Naive thymus-derived CD8-positive, alpha-beta T cell (primary cell): ENCODE data around the gene LPA. TPM values are rescaled to one million over a fixed set of nuclear protein-coding genes. Genes with fewer than 3 reads are reported as not detected.
"Not testable (repeated sequence)": the region's sequence is repeated elsewhere in the genome, so short reads cannot be mapped to it uniquely, and the experiment has no call there.

Source experiments
- ATAC-seq, 2 donors: fragments of 150-1000 bp; cut with Tn5 transposase in 1 of 2; sonication (Bioruptor Pico), chemical (Tn5 transposase) in 1 of 2; 1 replicate in 1 of 2; 2 replicates in 1 of 2; pipeline ENCODE4 v1.10.0; 2021; ENCODE audit warnings: mild to moderate bottlenecking in 2 of 2, moderate library complexity in 2 of 2
- POLR2A ChIA-PET: fragments of 350-600 bp; sonication (Branson Sonifier 250); formaldehyde crosslinking; loops from one replicate; lab custom pipeline; 2021; ENCODE audit warnings: antibody characterized with exemption; lab: Charles Lee
- DNase-seq, 10 donors: peaks; one replicate each; pipeline versions ENCODE4 v3.0.0 to v3.0.0-alpha.2; 2020 to 2022
- H3K27ac Mint-ChIP-seq, 10 donors: one replicate each; pipeline ENCODE4 v1.8.0; 2020 to 2022; ENCODE audit warnings: mild to moderate bottlenecking in 10 of 10, mixed read lengths in 10 of 10, moderate library complexity in 4 of 10, inconsistent platforms in 1 of 10
- H3K27me3 Mint-ChIP-seq, 5 donors: one replicate each; pipeline ENCODE4 v1.8.0; 2021 to 2022; ENCODE audit warnings: mixed read lengths in 5 of 5
- H3K36me3 Mint-ChIP-seq, 3 donors: one replicate each; pipeline ENCODE4 v1.8.0; 2020 to 2022; ENCODE audit warnings: mixed read lengths in 3 of 3, mild to moderate bottlenecking in 2 of 3, inconsistent platforms in 1 of 3
- H3K4me1 Mint-ChIP-seq, 4 donors: one replicate each; pipeline ENCODE4 v1.8.0; 2021 to 2022; ENCODE audit warnings: mixed read lengths in 4 of 4
- H3K4me3 Mint-ChIP-seq, 10 donors: one replicate each; pipeline ENCODE4 v1.8.0; 2020 to 2022; ENCODE audit warnings: mild to moderate bottlenecking in 10 of 10, mixed read lengths in 10 of 10, moderate library complexity in 6 of 10, inconsistent platforms in 1 of 10
- H3K9me3 Mint-ChIP-seq, 9 donors: one replicate each; pipeline ENCODE4 v1.8.0; 2020 to 2022; ENCODE audit warnings: mixed read lengths in 9 of 9, mild to moderate bottlenecking in 3 of 9, inconsistent platforms in 1 of 9, moderate library complexity in 1 of 9
- polyA plus RNA-seq, 3 donors: library from polyadenylated mRNA; unstranded; fragments of 300-500 nt; fragmentation: Illumina TruSeq; gene quantifications; one replicate each; pipeline ENCODE4 v1.2.3, GENCODE V29; 2021
- total RNA-seq, 8 experiments: library from RNA in 2 of 8; stranded (reverse) in 2 of 8; gene quantifications; one replicate each; pipeline ENCODE4 v1.2.3 and lab custom pipeline; 2021 to 2026

The LPA gene
- total and polyA plus RNA-seq, 5 experiments from 2014 or later, result not detected

GRCh38 chr6:160685101-160685761 is 21.2 kb upstream of the LPA start:
- H3K4me1 Mint-ChIP-seq, H3K4me3 Mint-ChIP-seq, H3K9me3 Mint-ChIP-seq, POLR2A ChIA-PET, H3K36me3 Mint-ChIP-seq, H3K27ac Mint-ChIP-seq, DNase-seq, ATAC-seq: not testable (repeated sequence)
- H3K27me3 Mint-ChIP-seq, result peaks cover 0 to 12% (median 3%) of the 10 kb centered on the region in 5 donors

GRCh38 chr6:160679402-160679769 is 15.3 kb upstream of the LPA start:
- H3K27me3 Mint-ChIP-seq, result peaks cover 0 to 10% (median 5%) of the 10 kb centered on the region in 5 donors
- POLR2A ChIA-PET, result no interaction called here
- no peaks in the 10 kb centered on the region for H3K4me1 Mint-ChIP-seq
- DNase-seq (no peak), ATAC-seq (no peak)
- H3K27ac Mint-ChIP-seq, result no peak overlapping the region
- H3K9me3 Mint-ChIP-seq, result peaks cover 0 to 6% (median 3%) of the 10 kb centered on the region in 9 donors
- no peaks in the 10 kb centered on the region for H3K36me3 Mint-ChIP-seq
- H3K4me3 Mint-ChIP-seq, result no peak overlapping the region

- Mint-ChIP-seq H3K4me1 (no peaks in the 10 kb centered on the region), H3K27me3 (peaks cover 0 to 10% (median 7%) of the 10 kb centered on the region in 5 donors), H3K36me3 (no peaks in the 10 kb centered on the region), H3K4me3 (no peak overlapping the region), H3K9me3 (peaks cover 0 to 11% (median 3%) of the 10 kb centered on the region in 9 donors), H3K27ac (no peak overlapping the region)
- POLR2A ChIA-PET, result no interaction called here
- ATAC-seq (no peak), DNase-seq (no peak)
These were observed 14.8 kb upstream of the LPA start for GRCh38 chr6:160678744-160679401.

GRCh38 chr6:160678230-160678629 is 14.2 kb upstream of the LPA start:
- H3K4me1 Mint-ChIP-seq, result no peaks in the 10 kb centered on the region
- ATAC-seq (no peak), DNase-seq (no peak)
- no peaks in the 10 kb centered on the region for H3K36me3 Mint-ChIP-seq
- H3K9me3 Mint-ChIP-seq, result peaks cover 0 to 17% (median 3%) of the 10 kb centered on the region in 9 donors
- H3K27me3 Mint-ChIP-seq, result peaks cover 0 to 11% (median 7%) of the 10 kb centered on the region in 5 donors
- H3K4me3 Mint-ChIP-seq, result no peak overlapping the region
- H3K27ac Mint-ChIP-seq, result no peak overlapping the region
- POLR2A ChIA-PET, result no interaction called here

DNA sequence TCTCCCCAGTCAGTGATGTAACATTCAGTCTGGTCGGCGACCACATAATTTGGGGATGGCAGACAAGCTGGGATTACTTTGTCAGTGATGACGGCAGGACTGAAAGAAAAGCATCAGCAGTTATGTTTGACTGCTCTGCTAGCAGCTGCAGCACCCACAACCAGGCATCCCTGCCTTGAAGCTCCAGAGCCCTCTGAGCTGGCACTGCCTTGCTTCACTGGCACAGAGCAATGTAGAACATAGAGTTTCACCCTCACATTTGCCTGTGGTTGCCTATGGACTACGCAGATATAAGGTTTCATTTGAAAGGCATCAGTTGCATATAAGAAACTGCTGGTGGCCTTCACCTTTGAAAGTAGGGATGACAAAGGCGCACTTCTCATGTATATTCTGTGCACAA is 12.3 kb upstream of the LPA start:
- H3K4me3 Mint-ChIP-seq, H3K4me1 Mint-ChIP-seq, H3K27ac Mint-ChIP-seq, POLR2A ChIA-PET, ATAC-seq, DNase-seq, H3K36me3 Mint-ChIP-seq: not testable (repeated sequence)
- Mint-ChIP-seq H3K27me3 (peaks cover 0 to 23% (median 7%) of the 10 kb centered on the region in 5 donors), H3K9me3 (peaks cover 0 to 33% (median 7%) of the 10 kb centered on the region in 9 donors)

- Mint-ChIP-seq H3K27ac (no peak overlapping the region), H3K27me3 (peaks cover 6 to 17% (median 9%) of the 10 kb centered on the region in 5 donors), H3K4me3 (no peak overlapping the region), H3K9me3 (peaks cover 0 to 21% (median 6%) of the 10 kb centered on the region in 9 donors), H3K4me1 (no peaks in the 10 kb centered on the region), H3K36me3 (no peaks in the 10 kb centered on the region)
- POLR2A ChIA-PET, result no interaction called here
- DNase-seq, result no peak
- ATAC-seq, result no peak
These were observed 4.5 kb upstream of the LPA start for GRCh38 chr6:160668589-160668988.

DNA sequence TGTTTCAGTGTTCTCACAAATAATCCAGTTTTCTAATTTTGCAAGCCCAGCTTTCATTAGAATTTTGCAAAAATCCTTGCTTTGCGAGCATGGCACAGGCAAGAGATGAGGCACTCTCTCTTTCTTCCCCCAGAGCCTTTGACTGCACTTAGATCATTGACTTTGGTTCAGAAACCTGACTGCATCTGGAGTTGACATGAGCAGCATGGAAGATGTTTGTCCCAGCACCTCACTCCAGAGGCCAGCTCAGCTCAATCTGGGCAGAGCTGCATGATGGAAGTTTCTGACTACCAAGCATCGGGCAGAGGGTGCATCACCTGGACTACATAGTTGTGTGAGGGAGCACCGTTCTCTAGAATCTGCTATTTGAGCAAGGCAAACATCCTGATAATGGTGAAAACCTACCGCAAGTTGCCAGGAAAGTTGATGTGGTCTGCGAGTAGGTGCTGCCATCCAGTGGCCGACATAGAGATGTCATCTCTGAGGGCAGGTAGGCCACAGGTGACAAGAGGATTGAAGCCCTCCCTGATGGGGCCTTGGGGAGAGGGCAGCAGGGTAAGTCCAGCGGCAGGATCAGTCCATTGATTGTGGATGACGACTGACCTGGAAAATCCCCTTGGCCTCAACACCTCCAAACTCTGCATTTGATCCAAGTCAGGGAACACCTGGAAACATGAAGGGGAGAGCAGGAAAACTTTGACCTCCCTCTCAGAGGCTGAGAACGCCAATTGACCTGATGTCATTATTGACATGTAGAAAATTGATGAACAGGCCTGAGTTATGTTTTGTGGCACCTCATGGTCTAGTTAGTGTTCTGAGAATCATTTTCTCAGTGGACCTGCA is 3.8 kb upstream of the LPA start:
- no peak overlapping the region for H3K4me3 Mint-ChIP-seq
- peaks cover 6 to 17% (median 12%) of the 10 kb centered on the region in 5 donors for H3K27me3 Mint-ChIP-seq
- H3K36me3 Mint-ChIP-seq, result no peaks in the 10 kb centered on the region
- POLR2A ChIA-PET, result no interaction called here
- no peaks in the 10 kb centered on the region for H3K4me1 Mint-ChIP-seq
- H3K9me3 Mint-ChIP-seq, result peaks cover 0 to 14% (median 3%) of the 10 kb centered on the region in 9 donors
- ATAC-seq, result no peak
- peak in 2 of 10 donors; percentile 5 to 7 for DNase-seq
- H3K27ac Mint-ChIP-seq, result no peak overlapping the region

DNA sequence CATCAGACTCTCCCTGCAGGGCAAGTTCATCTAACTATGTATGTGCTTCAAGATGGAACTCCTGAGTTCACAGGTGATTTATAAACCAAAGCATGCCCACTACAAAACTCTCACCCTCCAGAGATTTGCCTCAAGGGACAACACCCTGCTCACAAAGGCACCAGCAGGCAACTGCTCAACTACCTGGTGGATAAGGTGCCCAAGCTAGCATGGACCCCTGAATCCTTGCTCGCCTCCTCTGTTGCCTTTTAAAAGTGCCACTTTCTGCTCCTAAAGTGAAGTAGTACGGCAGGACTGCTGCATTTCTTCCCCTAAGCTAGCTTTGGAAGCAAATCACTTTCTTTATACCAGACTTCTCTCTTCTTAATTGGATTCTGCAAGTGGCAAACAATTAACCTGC is 1.2 kb downstream of the LPA start:
- Mint-ChIP-seq H3K27ac (no peak overlapping the region), H3K4me1 (no peaks in the 10 kb centered on the region), H3K9me3 (peaks cover 0 to 10% (median under 1%) of the 10 kb centered on the region in 9 donors), H3K36me3 (peaks cover 0 to under 1% (median 0%) of the 10 kb centered on the region in 3 donors), H3K4me3 (no peak overlapping the region), H3K27me3 (peaks cover 5 to 33% (median 16%) of the 10 kb centered on the region in 5 donors)
- DNase-seq, result no peak
- POLR2A ChIA-PET, result no interaction called here
- no peak for ATAC-seq

GRCh38 chr6:160662429-160662828 is 1.6 kb downstream of the LPA start:
- Mint-ChIP-seq H3K4me3 (no peak overlapping the region), H3K4me1 (no peaks in the 10 kb centered on the region)

DNA sequence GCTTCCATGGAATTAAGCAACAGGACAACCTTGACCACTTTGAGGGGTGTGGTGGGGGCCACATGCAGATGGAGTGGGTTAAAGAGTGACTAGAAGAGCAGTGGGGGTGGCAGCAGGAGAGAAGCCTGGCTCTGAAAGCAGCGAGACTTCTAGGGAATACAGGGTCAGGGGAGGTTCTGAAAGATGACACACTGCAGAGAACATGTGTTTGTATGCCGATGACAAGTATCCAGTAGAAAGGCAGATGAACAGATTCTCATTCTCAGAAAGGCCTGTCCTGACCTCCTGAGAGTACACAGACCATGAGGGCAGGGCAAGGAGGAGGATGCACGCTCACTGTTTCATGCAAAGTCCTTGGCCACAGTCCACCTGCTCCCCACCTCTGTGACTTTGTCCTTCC is 2.9 kb downstream of the LPA start:
- ATAC-seq (no peak), DNase-seq (no peak)
- POLR2A ChIA-PET, result no interaction called here
- Mint-ChIP-seq H3K36me3 (peaks cover 0 to 9% (median 0%) of the 10 kb centered on the region in 3 donors), H3K4me3 (no peak overlapping the region), H3K4me1 (no peaks in the 10 kb centered on the region), H3K27me3 (peaks cover 5 to 29% (median 16%) of the 10 kb centered on the region in 5 donors), H3K9me3 (peaks cover 0 to 23% (median 7%) of the 10 kb centered on the region in 9 donors), H3K27ac (no peak overlapping the region)

More at GRCh38 chr6:160662429-160662828, 1.6 kb downstream of the LPA start:
- Mint-ChIP-seq H3K9me3 (peaks cover 0 to 14% (median 4%) of the 10 kb centered on the region in 9 donors), H3K27me3 (peaks cover 5 to 32% (median 16%) of the 10 kb centered on the region in 5 donors), H3K27ac (no peak overlapping the region), H3K36me3 (peaks cover 0 to 5% (median 0%) of the 10 kb centered on the region in 3 donors)
- DNase-seq, result no peak
- no peak for ATAC-seq
- POLR2A ChIA-PET, result no interaction called here

DNA sequence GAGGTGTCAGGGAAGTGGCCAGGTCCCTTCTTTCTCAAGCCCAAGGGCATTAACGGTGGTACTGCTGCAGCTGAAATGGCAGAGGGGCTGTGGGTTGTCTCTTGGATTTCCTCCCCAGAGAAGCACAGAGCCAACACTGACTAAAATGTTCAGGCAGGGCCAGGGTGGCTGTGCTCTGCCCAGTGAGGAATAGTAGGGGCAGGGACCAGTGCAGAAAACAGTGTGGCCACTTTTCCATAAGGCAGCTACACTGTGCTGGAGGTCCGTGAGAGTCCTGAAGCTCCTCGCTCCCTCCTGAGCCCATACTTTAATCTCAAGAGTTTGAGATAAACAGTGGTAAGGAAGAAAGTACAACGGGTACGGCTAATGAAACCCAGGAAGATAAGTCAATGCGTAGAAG is 4.5 kb downstream of the LPA start:
- Mint-ChIP-seq H3K4me3 (no peak overlapping the region), H3K4me1 (no peaks in the 10 kb centered on the region), H3K36me3 (peaks cover 0 to 9% (median 0%) of the 10 kb centered on the region in 3 donors), H3K27ac (no peak overlapping the region), H3K27me3 (peaks cover 4 to 25% (median 16%) of the 10 kb centered on the region in 5 donors), H3K9me3 (peaks cover 0 to 23% (median 9%) of the 10 kb centered on the region in 9 donors)
- ATAC-seq (no peak), DNase-seq (no peak)
- POLR2A ChIA-PET, result no interaction called here

DNA sequence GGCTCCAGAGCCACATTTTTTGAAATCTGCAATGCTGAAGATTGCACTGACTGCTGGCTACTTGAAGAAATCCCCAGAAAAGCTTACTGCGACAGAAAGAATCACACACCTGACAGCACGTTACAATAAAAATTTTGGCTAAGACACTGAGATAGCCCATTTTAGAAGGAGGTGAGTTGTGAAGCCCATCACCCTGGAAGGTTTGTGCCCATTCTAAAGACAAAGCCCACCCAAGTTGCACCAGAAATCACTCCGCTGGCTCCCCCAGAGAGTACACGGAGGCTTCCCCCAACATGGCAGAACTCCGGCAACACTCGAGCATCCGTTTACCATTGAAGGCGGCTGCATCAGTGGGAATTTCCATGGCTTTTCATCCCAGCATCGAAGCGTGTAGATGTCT is 29.4 kb downstream of the LPA start:
- DNase-seq (peak in 3 of 10 donors; percentile 4 to 21 (median 6)), ATAC-seq (no peak)
- H3K4me1 Mint-ChIP-seq, result no peaks in the 10 kb centered on the region
- no peak overlapping the region for H3K4me3 Mint-ChIP-seq
- no peak overlapping the region for H3K27ac Mint-ChIP-seq
- peaks cover 0 to 4% (median 0%) of the 10 kb centered on the region in 9 donors for H3K9me3 Mint-ChIP-seq
- no peaks in the 10 kb centered on the region for H3K36me3 Mint-ChIP-seq
- POLR2A ChIA-PET, result no interaction called here
- H3K27me3 Mint-ChIP-seq, result peaks cover 0 to 5% (median 0%) of the 10 kb centered on the region in 5 donors
